H9 (cell line): ENCODE measurements around the gene THRB. TPM values are rescaled to one million over a fixed set of nuclear protein-coding genes. Genes with fewer than 3 reads are reported as not detected.
"Not testable (repeated sequence)": the region's sequence is repeated elsewhere in the genome, so short reads cannot be mapped to it uniquely, and the experiment has no call there.

Experiments
- DNase-seq: peaks from one replicate; pipeline ENCODE4 v3.0.0-alpha.2; 2017
- H2AFZ ChIP-seq: one replicate; pipeline ENCODE4 v1.6.1; 2013; ENCODE audit warnings: mild to moderate bottlenecking, low read length, control low read depth, moderate library complexity
- H2AK5ac ChIP-seq: 2 replicates; pipeline ENCODE4 v1.6.1; 2013; ENCODE audit warnings: low read length, control low read depth, mixed read lengths; ENCODE audit not compliant: insufficient read length
- H2BK120ac ChIP-seq: one replicate; pipeline ENCODE4 v1.6.1; 2013; ENCODE audit warnings: low read depth, mild to moderate bottlenecking, low read length, control low read depth, inconsistent platforms; ENCODE audit not compliant: poor library complexity, severe bottlenecking
- H2BK12ac ChIP-seq: 2 replicates; pipeline ENCODE4 v1.6.1; 2013; ENCODE audit warnings: low read length, control low read depth, mixed read lengths, low read depth; ENCODE audit not compliant: insufficient read length
- H2BK15ac ChIP-seq: 2 replicates; pipeline ENCODE4 v1.6.1; 2013; ENCODE audit warnings: low read depth, low read length, control low read depth
- H2BK20ac ChIP-seq: one replicate; pipeline ENCODE4 v1.6.1; 2013; ENCODE audit warnings: low read depth, mild to moderate bottlenecking, low read length, control low read depth, inconsistent platforms; ENCODE audit not compliant: poor library complexity, severe bottlenecking
- H2BK5ac ChIP-seq: 2 replicates; pipeline ENCODE4 v1.6.1; 2013; ENCODE audit warnings: low read length, control low read depth, mixed read lengths; ENCODE audit not compliant: insufficient read length
- H3K14ac ChIP-seq: 2 replicates; pipeline ENCODE4 v1.6.1; 2013; ENCODE audit warnings: low read length, control low read depth; ENCODE audit not compliant: insufficient read depth
- H3K18ac ChIP-seq: 2 replicates; pipeline ENCODE4 v1.6.1; 2013; ENCODE audit warnings: low read depth, mild to moderate bottlenecking, mixed read lengths, low read length, control low read depth; ENCODE audit not compliant: insufficient read length
- H3K23ac ChIP-seq: 2 replicates; pipeline ENCODE4 v1.6.1; 2013; ENCODE audit warnings: low read length, control low read depth, mixed read lengths, low read depth; ENCODE audit not compliant: insufficient read length
- H3K23me2 ChIP-seq: 2 replicates; pipeline ENCODE4 v1.6.1; 2013; ENCODE audit warnings: low read depth, mild to moderate bottlenecking, mixed read lengths, low read length, control low read depth; ENCODE audit not compliant: insufficient read length, poor library complexity, severe bottlenecking
- H3K27ac ChIP-seq: 2 replicates; pipeline ENCODE4 v1.5.1; 2013; ENCODE audit warnings: low read length, control low read depth, mixed read lengths, low read depth; ENCODE audit not compliant: insufficient read length
- H3K27me3 ChIP-seq: 2 replicates; pipeline ENCODE4 v1.6.1; 2013; ENCODE audit warnings: low read length, control low read depth, inconsistent platforms; ENCODE audit not compliant: insufficient read depth
- H3K4ac ChIP-seq: 2 replicates; pipeline ENCODE4 v1.6.1; 2013; ENCODE audit warnings: low read depth, mild to moderate bottlenecking, control low read depth, inconsistent platforms, low read length, moderate library complexity
- H3K4me1 ChIP-seq: 2 replicates; pipeline ENCODE4 v1.6.1; 2013; ENCODE audit warnings: low read length, control low read depth, inconsistent platforms; ENCODE audit not compliant: insufficient read depth
- H3K4me2 ChIP-seq: 2 replicates; pipeline ENCODE4 v1.6.1; 2013; ENCODE audit warnings: low read length, control low read depth, mixed read lengths; ENCODE audit not compliant: insufficient read length, insufficient read depth
- H3K56ac ChIP-seq: 2 replicates; pipeline ENCODE4 v1.6.1; 2013; ENCODE audit warnings: low read depth, mild to moderate bottlenecking, mixed read lengths, low read length, control low read depth; ENCODE audit not compliant: insufficient read length
- H3K79me1 ChIP-seq: 2 replicates; pipeline ENCODE4 v1.6.1; 2013; ENCODE audit warnings: low read depth, mild to moderate bottlenecking, moderate library complexity, low read length, control low read depth, inconsistent platforms; ENCODE audit not compliant: insufficient read depth, poor library complexity, severe bottlenecking
- H3K79me2 ChIP-seq: 2 replicates; pipeline ENCODE4 v1.6.1; 2013; ENCODE audit warnings: low read length, control low read depth, inconsistent platforms; ENCODE audit not compliant: insufficient read depth
- H3K9ac ChIP-seq: 2 replicates; pipeline ENCODE4 v1.6.1; 2013; ENCODE audit warnings: low read length, control low read depth, mixed read lengths; ENCODE audit not compliant: insufficient read length; ENCODE audit errors: extremely low read depth
- H3K9me3 ChIP-seq: one replicate; pipeline ENCODE4 v1.6.1; 2013; ENCODE audit warnings: low read depth, low read length, inconsistent platforms; ENCODE audit not compliant: control insufficient read depth
- H3T11ph ChIP-seq: one replicate; pipeline ENCODE4 v1.6.1; 2013; ENCODE audit warnings: mild to moderate bottlenecking, low read length, control low read depth, inconsistent platforms
- H4K20me1 ChIP-seq: one replicate; pipeline ENCODE4 v1.6.1; 2013; ENCODE audit not compliant: control insufficient read depth, insufficient read length, insufficient read depth
- H4K5ac ChIP-seq: 2 replicates; pipeline ENCODE4 v1.6.1; 2013; ENCODE audit warnings: low read depth, mild to moderate bottlenecking, mixed read lengths, low read length, control low read depth; ENCODE audit not compliant: insufficient read length
- H4K8ac ChIP-seq: replicated peaks from 2 replicates; pipeline ENCODE4 v1.6.1; 2013; ENCODE audit warnings: low read length, control low read depth, mixed read lengths, low read depth; ENCODE audit not compliant: insufficient read length
- H4K91ac ChIP-seq: 2 replicates; pipeline ENCODE4 v1.6.1; 2013; ENCODE audit warnings: low read depth, mild to moderate bottlenecking, moderate library complexity, mixed read lengths, low read length, control low read depth; ENCODE audit not compliant: insufficient read length
- H3K27ac Mint-ChIP-seq, 3 experiments: 2 replicates in 2 of 3; 3 replicates in 1 of 3; pipeline ENCODE4 v1.8.0; 2020 to 2021; ENCODE audit warnings: mixed read lengths in 3 of 3, mild to moderate bottlenecking in 1 of 3, moderate library complexity in 1 of 3
- H3K27me3 Mint-ChIP-seq: 2 replicates; pipeline ENCODE4 v1.8.0; 2021; ENCODE audit warnings: low read depth, mild to moderate bottlenecking, moderate library complexity, mixed read lengths
- H3K36me3 Mint-ChIP-seq, 3 experiments: 2 replicates in 2 of 3; 3 replicates in 1 of 3; pipeline ENCODE4 v1.8.0; 2020 to 2021; ENCODE audit warnings: low read depth in 3 of 3, mixed read lengths in 3 of 3; ENCODE audit not compliant: insufficient read depth in 1 of 3
- H3K4me1 Mint-ChIP-seq, 2 experiments: 2 replicates each; pipeline ENCODE4 v1.8.0; 2020; ENCODE audit warnings: mixed read lengths in 2 of 2
- H3K4me3 Mint-ChIP-seq, 2 experiments: 2 replicates in 1 of 2; 3 replicates in 1 of 2; pipeline ENCODE4 v1.8.0; 2020 to 2021; ENCODE audit warnings: mild to moderate bottlenecking in 2 of 2, mixed read lengths in 2 of 2, moderate library complexity in 1 of 2
- H3K9me3 Mint-ChIP-seq, 2 experiments: 2 replicates in 1 of 2; 3 replicates in 1 of 2; pipeline ENCODE4 v1.8.0; 2020; ENCODE audit warnings: mild to moderate bottlenecking in 2 of 2, mixed read lengths in 2 of 2, moderate library complexity in 1 of 2
- WGBS: extraction: QIAGEN DNeasy Blood & Tissue Kit; methylation state at CpG from one replicate; pipeline ENCODE4 v1.1.7; 2013; ENCODE audit warnings: missing lambda C conversion rate, low lambda C conversion rate, mixed read lengths; ENCODE audit not compliant: insufficient read length; ENCODE audit errors: extremely low coverage; 5-methylcytosine and 5-hydroxymethylcytosine counted together
- total RNA-seq: library from RNA; stranded (reverse); gene quantifications from 2 replicates; pipeline ENCODE4 v1.2.1, GENCODE V29; 2021
- TF ChIP-seq, protein P1 (sequence below): fragments of 200-600 bp; sonication (generic); conservative IDR thresholded peaks from 3 replicates; pipeline ENCODE4 v1.8.0; 2021; ENCODE audit warnings: antibody characterized with exemption, mild to moderate bottlenecking

THRB gene
- total RNA-seq, 1 experiment from 2014 or later: 8.6 TPM

DNA sequence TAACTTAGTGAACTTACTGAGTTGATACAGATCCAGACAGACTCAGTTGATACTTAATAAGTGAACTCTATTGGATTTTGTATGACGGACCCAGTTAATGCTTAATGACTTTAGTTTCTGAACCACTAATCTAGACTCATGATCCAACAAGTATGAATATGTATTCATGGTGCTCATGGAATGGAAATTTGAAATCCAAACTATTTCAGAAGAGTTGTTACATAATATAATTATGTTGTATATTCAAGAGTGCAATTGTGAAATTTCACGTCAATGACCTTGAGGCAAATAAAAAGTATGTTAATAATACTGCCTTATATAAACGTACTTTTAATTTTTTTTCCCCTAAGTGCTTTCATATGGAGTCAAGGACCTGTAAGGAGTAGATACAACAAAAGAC lies 78.8 kb downstream of the THRB start:
- no peak overlapping the region for H3T11ph ChIP-seq
- no peaks in the 10 kb centered on the region for H3K27me3 ChIP-seq
- no peak overlapping the region for H2BK5ac ChIP-seq
- no peak overlapping the region for H4K5ac ChIP-seq
- no peak overlapping the region for H3K23ac ChIP-seq
- no peaks in the 10 kb centered on the region for H3K9me3 ChIP-seq
- Mint-ChIP-seq H3K27me3 (no peaks in the 10 kb centered on the region), H3K27ac (no peak overlapping the region), H3K36me3 (0 out of 7 replicates have a peak, but pooled peaks cover 0 to 4% (median 0%) of the 10 kb centered on the region in 3 experiments), H3K9me3 (no peaks in the 10 kb centered on the region), H3K4me3 (no peak overlapping the region), H3K4me1 (peaks cover 4 to 9% of the 10 kb centered on the region in 2 experiments)
- H3K9ac ChIP-seq: no peak overlapping the region
- H4K20me1 ChIP-seq: no peaks in the 10 kb centered on the region
- H4K8ac ChIP-seq: no peak overlapping the region
- no peak overlapping the region for H4K91ac ChIP-seq
- H3K14ac ChIP-seq: no peak overlapping the region
- TF ChIP-seq, protein P1, sequence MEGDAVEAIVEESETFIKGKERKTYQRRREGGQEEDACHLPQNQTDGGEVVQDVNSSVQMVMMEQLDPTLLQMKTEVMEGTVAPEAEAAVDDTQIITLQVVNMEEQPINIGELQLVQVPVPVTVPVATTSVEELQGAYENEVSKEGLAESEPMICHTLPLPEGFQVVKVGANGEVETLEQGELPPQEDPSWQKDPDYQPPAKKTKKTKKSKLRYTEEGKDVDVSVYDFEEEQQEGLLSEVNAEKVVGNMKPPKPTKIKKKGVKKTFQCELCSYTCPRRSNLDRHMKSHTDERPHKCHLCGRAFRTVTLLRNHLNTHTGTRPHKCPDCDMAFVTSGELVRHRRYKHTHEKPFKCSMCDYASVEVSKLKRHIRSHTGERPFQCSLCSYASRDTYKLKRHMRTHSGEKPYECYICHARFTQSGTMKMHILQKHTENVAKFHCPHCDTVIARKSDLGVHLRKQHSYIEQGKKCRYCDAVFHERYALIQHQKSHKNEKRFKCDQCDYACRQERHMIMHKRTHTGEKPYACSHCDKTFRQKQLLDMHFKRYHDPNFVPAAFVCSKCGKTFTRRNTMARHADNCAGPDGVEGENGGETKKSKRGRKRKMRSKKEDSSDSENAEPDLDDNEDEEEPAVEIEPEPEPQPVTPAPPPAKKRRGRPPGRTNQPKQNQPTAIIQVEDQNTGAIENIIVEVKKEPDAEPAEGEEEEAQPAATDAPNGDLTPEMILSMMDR: no peak
- H2AFZ ChIP-seq: no peak overlapping the region
- H2AK5ac ChIP-seq: no peak overlapping the region
- H3K4me1 ChIP-seq: no peaks in the 10 kb centered on the region
- no peak overlapping the region for H2BK20ac ChIP-seq
- no peak overlapping the region for H3K27ac ChIP-seq
- H2BK15ac ChIP-seq: no peak overlapping the region
- H3K79me2 ChIP-seq: no peaks in the 10 kb centered on the region
- WGBS: no CpG with 5 or more reads among the region's 3 CpGs
- no peak overlapping the region for H2BK120ac ChIP-seq
- no peak overlapping the region for H2BK12ac ChIP-seq
- no peak overlapping the region for H3K18ac ChIP-seq
- no peaks in the 10 kb centered on the region for H3K23me2 ChIP-seq
- no peak overlapping the region for H3K56ac ChIP-seq
- no peaks in the 10 kb centered on the region for H3K79me1 ChIP-seq
- no peak overlapping the region for H3K4ac ChIP-seq
- no peak for DNase-seq
- no peak overlapping the region for H3K4me2 ChIP-seq

DNA sequence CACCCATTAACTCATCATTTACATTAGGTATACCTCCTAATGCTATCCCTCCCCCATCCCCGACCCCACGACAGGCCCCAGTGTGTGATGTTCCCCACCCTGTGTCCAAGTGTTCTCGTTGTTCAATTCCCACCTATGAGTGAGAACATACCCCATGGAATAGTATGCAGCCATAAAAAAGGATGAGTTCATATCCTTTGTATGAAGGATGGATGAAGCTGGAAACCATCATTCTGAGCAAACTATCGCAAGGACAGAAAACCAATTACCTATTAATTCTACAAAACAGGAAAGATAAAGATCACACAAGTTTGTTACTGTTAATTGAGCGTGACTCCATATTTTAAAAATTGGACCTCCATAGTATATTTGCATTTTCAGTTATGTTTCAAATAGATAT lies 81.0 kb downstream of the THRB start:
- H2AK5ac ChIP-seq, H3K9ac ChIP-seq, H3K36me3 Mint-ChIP-seq, H2BK120ac ChIP-seq, H2BK5ac ChIP-seq, H3K27me3 Mint-ChIP-seq, H2AFZ ChIP-seq, H2BK15ac ChIP-seq, H3K79me2 ChIP-seq, H3K4ac ChIP-seq, H3K56ac ChIP-seq, H3T11ph ChIP-seq, H3K23me2 ChIP-seq, H3K18ac ChIP-seq, H3K9me3 ChIP-seq, H3K79me1 ChIP-seq, H2BK12ac ChIP-seq, H3K23ac ChIP-seq, H4K5ac ChIP-seq, H4K8ac ChIP-seq, DNase-seq, H2BK20ac ChIP-seq, H3K27ac Mint-ChIP-seq, H3K27me3 ChIP-seq, H4K20me1 ChIP-seq, H3K4me3 Mint-ChIP-seq, H4K91ac ChIP-seq, H3K9me3 Mint-ChIP-seq, H3K27ac ChIP-seq, H3K4me2 ChIP-seq, H3K14ac ChIP-seq, H3K4me1 ChIP-seq: not testable (repeated sequence)
- H3K4me1 Mint-ChIP-seq: peaks cover 6 to 12% of the 10 kb centered on the region in 2 experiments
- WGBS: no CpG with 5 or more reads among the region's 5 CpGs
